CD14-positive monocyte (primary cell): ENCODE results near the gene SYT8. TPM values are rescaled to one million over a fixed set of nuclear protein-coding genes. Genes with fewer than 3 reads are reported as not detected.
A peak's percentile ranks its signal among the peaks of the same experiment; 100 is the strongest.

Experiments
- DNase-seq, 3 donors: peaks; one replicate each; pipeline ENCODE4 v3.0.0-alpha.2; 2011 to 2022
- H2AFZ ChIP-seq: 2 replicates; pipeline ENCODE4 v1.6.0; 2012; ENCODE audit warnings: mild to moderate bottlenecking, low read depth, low read length, inconsistent platforms; ENCODE audit not compliant: insufficient read depth, poor library complexity, severe bottlenecking
- H3K27ac ChIP-seq, 2 donors: 1 replicate in 1 of 2; 2 replicates in 1 of 2; pipeline ENCODE4 v1.5.1; 2012 to 2013; ENCODE audit warnings: low read length in 2 of 2, control low read depth in 1 of 2, inconsistent platforms in 1 of 2, low read depth in 1 of 2, mild to moderate bottlenecking in 1 of 2
- H3K27me3 ChIP-seq, 2 donors: one replicate each; pipeline versions ENCODE4 v1.6.0 to v1.6.1; 2011 to 2013; ENCODE audit warnings: low read length in 2 of 2; ENCODE audit not compliant: control insufficient read depth in 2 of 2, insufficient read depth in 2 of 2
- H3K36me3 ChIP-seq, 2 donors: replicated peaks in 1 of 2; 1 replicate in 1 of 2; 2 replicates in 1 of 2; pipeline versions ENCODE4 v1.5.1 to v1.6.1; 2012 to 2013; ENCODE audit warnings: low read length in 2 of 2, control low read depth in 1 of 2, inconsistent platforms in 1 of 2, mild to moderate bottlenecking in 1 of 2; ENCODE audit not compliant: insufficient read depth in 2 of 2, control insufficient read depth in 1 of 2
- H3K4me1 ChIP-seq, 2 donors: 1 replicate in 1 of 2; 2 replicates in 1 of 2; pipeline versions ENCODE4 v1.5.1 to v1.6.1; 2012 to 2013; ENCODE audit warnings: low read length in 2 of 2, control low read depth in 1 of 2, inconsistent platforms in 1 of 2, mild to moderate bottlenecking in 1 of 2, moderate library complexity in 1 of 2; ENCODE audit not compliant: insufficient read depth in 2 of 2, control insufficient read depth in 1 of 2
- H3K4me2 ChIP-seq: replicated peaks from 2 replicates; pipeline ENCODE3; 2012; ENCODE audit warnings: low read length, moderate library complexity, mild to moderate bottlenecking; ENCODE audit not compliant: poor library complexity, severe bottlenecking; ENCODE audit errors: extremely low read depth
- H3K4me3 ChIP-seq, 3 experiments: fragments of 200-600 bp in 1 of 3; sonication (generic) in 1 of 3; replicated peaks in 1 of 3; 1 replicate in 2 of 3; 2 replicates in 1 of 3; pipeline ENCODE4 v1.5.1; 2011 to 2013; ENCODE audit warnings: low read length in 3 of 3, mild to moderate bottlenecking in 3 of 3, control low read depth in 2 of 3, low read depth in 2 of 3, inconsistent platforms in 1 of 3, moderate library complexity in 1 of 3
- H3K79me2 ChIP-seq: 2 replicates; pipeline ENCODE4 v1.6.0; 2012; ENCODE audit warnings: mild to moderate bottlenecking, control low read depth, inconsistent platforms, low read length, moderate library complexity; ENCODE audit not compliant: insufficient read depth
- H3K9ac ChIP-seq: 2 replicates; pipeline ENCODE4 v1.6.0; 2017; ENCODE audit warnings: low read length, mild to moderate bottlenecking; ENCODE audit not compliant: insufficient read depth, poor library complexity, severe bottlenecking
- H3K9me3 ChIP-seq, 2 donors: replicated peaks in 1 of 2; 1 replicate in 1 of 2; 2 replicates in 1 of 2; pipeline versions ENCODE4 v1.5.1 to v1.6.1; 2012 to 2013; ENCODE audit warnings: low read length in 2 of 2, control low read depth in 1 of 2; ENCODE audit not compliant: control insufficient read depth in 1 of 2, insufficient read depth in 1 of 2
- H4K20me1 ChIP-seq: 2 replicates; pipeline ENCODE4 v1.6.0; 2012; ENCODE audit warnings: mild to moderate bottlenecking, low read length, control low read depth, moderate library complexity; ENCODE audit not compliant: insufficient read depth
- H3K27ac Mint-ChIP-seq, 7 donors: one replicate each; pipeline ENCODE4 v1.8.0; 2020; ENCODE audit warnings: mild to moderate bottlenecking in 7 of 7, mixed read lengths in 7 of 7, moderate library complexity in 6 of 7, inconsistent platforms in 2 of 7
- H3K27me3 Mint-ChIP-seq, 3 donors: one replicate each; pipeline ENCODE4 v1.8.0; 2021 to 2022; ENCODE audit warnings: low read depth in 3 of 3, mild to moderate bottlenecking in 3 of 3, mixed read lengths in 3 of 3, moderate library complexity in 3 of 3, inconsistent platforms in 1 of 3
- H3K36me3 Mint-ChIP-seq, 2 donors: one replicate each; pipeline ENCODE4 v1.8.0; 2020; ENCODE audit warnings: mixed read lengths in 2 of 2, inconsistent platforms in 1 of 2, mild to moderate bottlenecking in 1 of 2
- H3K4me1 Mint-ChIP-seq: one replicate; pipeline ENCODE4 v1.8.0; 2020; ENCODE audit warnings: mild to moderate bottlenecking, mixed read lengths
- H3K4me3 Mint-ChIP-seq, 2 donors: one replicate each; pipeline ENCODE4 v1.8.0; 2020; ENCODE audit warnings: mild to moderate bottlenecking in 2 of 2, mixed read lengths in 2 of 2, moderate library complexity in 1 of 2
- H3K9me3 Mint-ChIP-seq, 7 donors: one replicate each; pipeline ENCODE4 v1.8.0; 2020 to 2022; ENCODE audit warnings: mixed read lengths in 7 of 7, mild to moderate bottlenecking in 6 of 7, moderate library complexity in 6 of 7, inconsistent platforms in 2 of 7
- CTCF ChIP-seq: fragments of 200-600 bp; IDR thresholded peaks from one replicate; pipeline ENCODE4 v1.8.0; 2022; ENCODE audit warnings: antibody characterized with exemption, mild to moderate bottlenecking
- WGBS: methylation state at CpG from one replicate; pipeline ENCODE4 v1.1.5; 2013; ENCODE audit warnings: missing lambda C conversion rate; ENCODE audit not compliant: insufficient coverage; 5-methylcytosine and 5-hydroxymethylcytosine counted together
- intact Hi-C, 2 donors: fragments of 100-400 bp; cut with micrococcal nuclease; formaldehyde crosslinking; loops; one replicate each; pipeline versions ENCODE4 v1.15.0 to v1.15.1; 2023
- polyA plus RNA-seq, 3 donors: library from polyadenylated mRNA; depleted of rRNA in 1 of 3; unstranded in 2 of 3; stranded (reverse) in 1 of 3; fragments of 300-500 nt in 2 of 3; fragments of >200 nt in 1 of 3; fragmentation: Illumina TruSeq in 2 of 3; gene quantifications; 1 replicate in 2 of 3; 2 replicates in 1 of 3; pipeline ENCODE4 v1.2.3, GENCODE V29; 2012 to 2021

The SYT8 gene
- polyA plus RNA-seq, 3 donors = not detected

GRCh38 chr11:1863352-1864216 is 28.8 kb downstream of the SYT8 start:
- 28% methylated on average over 23 of the region's 27 CpGs for WGBS
- H3K4me2 ChIP-seq = peak overlapping the region; percentile 43

More at GRCh38 chr11:1863352-1864216, 28.8 kb downstream of the SYT8 start:
- H3K27me3 ChIP-seq = no peaks in the 10 kb centered on the region
- H3K27ac ChIP-seq = peak overlapping the region; percentile 70 to 81
- H4K20me1 ChIP-seq = peaks cover 99% of the 10 kb centered on the region
- peak overlapping the region in 1 of 3 experiments; percentile 57 for H3K4me3 ChIP-seq
- H2AFZ ChIP-seq = no peak overlapping the region
- H3K4me1 ChIP-seq = peaks cover 42 to 58% of the 10 kb centered on the region in 2 donors
- TF ChIP-seq CTCF = no peak
- peak overlapping the region; percentile 49 for H3K9ac ChIP-seq
- peaks cover 99% of the 10 kb centered on the region for H3K79me2 ChIP-seq
- no peaks in the 10 kb centered on the region for H3K9me3 ChIP-seq
- peaks cover 32 to 33% of the 10 kb centered on the region in 2 donors for H3K36me3 Mint-ChIP-seq
- H3K4me3 Mint-ChIP-seq = peak overlapping the region; percentile 65 to 69
- peaks cover 14% of the 10 kb centered on the region for H3K4me1 Mint-ChIP-seq
- peak; percentile 79 to 84 (median 84) for DNase-seq
- no peaks in the 10 kb centered on the region for H3K9me3 Mint-ChIP-seq
- intact Hi-C loops = loop anchor here (1.0 to 2.0 kb wide), 2 partner anchors 10 to 19 kb away; partner anchors contain the start of gene LSP1 (in 1 of the 2)
- H3K27me3 Mint-ChIP-seq = peaks cover 3 to 4% (median 4%) of the 10 kb centered on the region in 3 donors
- H3K36me3 ChIP-seq = peaks cover 39 to 67% of the 10 kb centered on the region in 2 donors
- H3K27ac Mint-ChIP-seq = peak overlapping the region in 6 of 7 donors; percentile 83 to 96 (median 90)
